ENCODE measurements around the gene UBE2B. TPM values are rescaled to one million over a fixed set of nuclear protein-coding genes. Genes with fewer than 3 reads are reported as not detected.

The UBE2B gene
- total RNA-seq, 1 experiment from 2014 or later = 39.7 TPM

- Mint-ChIP-seq H3K4me1 (peaks cover 16% of the 10 kb centered on the region), H3K27me3 (ENCODE audit: low read depth) (no peaks in the 10 kb centered on the region), H3K36me3 (no peaks in the 10 kb centered on the region; the same call in 1 of the 2 replicates), H3K4me3 (no peak overlapping the region), H3K9me3 (peaks cover 8% of the 10 kb centered on the region; the same call in 1 of the 2 replicates), H3K27ac (no peak overlapping the region)
- no peak for DNase-seq (ENCODE audit: low spot score)
- no peak for TF ChIP-seq ESRRA (CRISPR knock-in tag; IDR thresholded peaks at IDR 0.05; ENCODE audit: borderline replicate concordance)
- TF ChIP-seq, protein P1, sequence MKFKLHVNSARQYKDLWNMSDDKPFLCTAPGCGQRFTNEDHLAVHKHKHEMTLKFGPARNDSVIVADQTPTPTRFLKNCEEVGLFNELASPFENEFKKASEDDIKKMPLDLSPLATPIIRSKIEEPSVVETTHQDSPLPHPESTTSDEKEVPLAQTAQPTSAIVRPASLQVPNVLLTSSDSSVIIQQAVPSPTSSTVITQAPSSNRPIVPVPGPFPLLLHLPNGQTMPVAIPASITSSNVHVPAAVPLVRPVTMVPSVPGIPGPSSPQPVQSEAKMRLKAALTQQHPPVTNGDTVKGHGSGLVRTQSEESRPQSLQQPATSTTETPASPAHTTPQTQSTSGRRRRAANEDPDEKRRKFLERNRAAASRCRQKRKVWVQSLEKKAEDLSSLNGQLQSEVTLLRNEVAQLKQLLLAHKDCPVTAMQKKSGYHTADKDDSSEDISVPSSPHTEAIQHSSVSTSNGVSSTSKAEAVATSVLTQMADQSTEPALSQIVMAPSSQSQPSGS (CRISPR knock-in tag; IDR thresholded peaks at IDR 0.05; ENCODE audit: borderline replicate concordance, low read depth) = no peak
- TF ChIP-seq, protein P2, sequence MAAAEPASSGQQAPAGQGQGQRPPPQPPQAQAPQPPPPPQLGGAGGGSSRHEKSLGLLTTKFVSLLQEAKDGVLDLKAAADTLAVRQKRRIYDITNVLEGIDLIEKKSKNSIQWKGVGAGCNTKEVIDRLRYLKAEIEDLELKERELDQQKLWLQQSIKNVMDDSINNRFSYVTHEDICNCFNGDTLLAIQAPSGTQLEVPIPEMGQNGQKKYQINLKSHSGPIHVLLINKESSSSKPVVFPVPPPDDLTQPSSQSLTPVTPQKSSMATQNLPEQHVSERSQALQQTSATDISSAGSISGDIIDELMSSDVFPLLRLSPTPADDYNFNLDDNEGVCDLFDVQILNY (CRISPR knock-in tag; IDR thresholded peaks at IDR 0.05) = no peak
- ChIA-PET CTCF (interaction anchor here (0.6 kb wide), 1 partner anchor 63 kb away, joined by 3 read pairs; no protein-coding TSS in a partner anchor), POLR2A (interaction anchor here (0.8 kb wide), 1 partner anchor 8 kb away, joined by 3 read pairs; no protein-coding TSS in a partner anchor)
- no peak for ATAC-seq
Observed at GRCh38 chr5:134417707-134418106, 46.3 kb downstream of the UBE2B start.

DNA sequence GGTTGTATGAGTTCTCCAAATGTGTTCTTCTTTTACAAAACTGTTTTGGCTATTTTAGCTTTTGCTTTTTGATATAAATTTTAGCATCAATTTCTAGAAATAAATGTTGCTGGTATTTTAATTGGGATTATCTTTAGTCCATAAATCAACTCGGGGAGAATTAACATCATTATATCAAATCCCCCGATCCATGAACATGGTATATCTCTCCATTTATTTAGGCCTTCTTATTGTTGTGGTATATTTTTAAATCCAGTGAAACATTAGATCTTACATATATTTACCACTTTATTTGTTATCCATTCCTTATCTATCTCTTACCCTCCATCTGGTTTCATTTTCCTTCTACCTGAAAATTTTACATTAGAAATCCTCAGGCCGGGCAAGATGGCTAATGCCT, 47.6 kb downstream of the UBE2B start:
- Mint-ChIP-seq H3K9me3 (peaks cover 8% of the 10 kb centered on the region; the same call in 1 of the 2 replicates), H3K27me3 (ENCODE audit: low read depth) (no peaks in the 10 kb centered on the region), H3K4me1 (peaks cover 9% of the 10 kb centered on the region; the same call in 1 of the 2 replicates), H3K27ac (no peak overlapping the region), H3K36me3 (no peaks in the 10 kb centered on the region; the same call in 1 of the 2 replicates), H3K4me3 (no peak overlapping the region)
- DNase-seq (ENCODE audit: low spot score) (no peak), ATAC-seq (no peak)
- POLR2A ChIA-PET = no interaction called here
- CTCF ChIA-PET = interaction anchor here (0.7 kb wide), 1 partner anchor 114 kb away, joined by 3 read pairs; no protein-coding TSS in a partner anchor
- no peak for TF ChIP-seq RELA (CRISPR knock-in tag; IDR thresholded peaks at IDR 0.05; ENCODE audit: borderline replicate concordance)
- no peak for TF ChIP-seq SP1 (CRISPR knock-in tag; conservative IDR thresholded peaks at IDR 0.05)
- no peak for TF ChIP-seq ATF1 (CRISPR knock-in tag; IDR thresholded peaks at IDR 0.05)
- TF ChIP-seq CDX4 (CRISPR knock-in tag; IDR thresholded peaks at IDR 0.05; ENCODE audit: borderline replicate concordance) = no peak
- TF ChIP-seq, protein P3, sequence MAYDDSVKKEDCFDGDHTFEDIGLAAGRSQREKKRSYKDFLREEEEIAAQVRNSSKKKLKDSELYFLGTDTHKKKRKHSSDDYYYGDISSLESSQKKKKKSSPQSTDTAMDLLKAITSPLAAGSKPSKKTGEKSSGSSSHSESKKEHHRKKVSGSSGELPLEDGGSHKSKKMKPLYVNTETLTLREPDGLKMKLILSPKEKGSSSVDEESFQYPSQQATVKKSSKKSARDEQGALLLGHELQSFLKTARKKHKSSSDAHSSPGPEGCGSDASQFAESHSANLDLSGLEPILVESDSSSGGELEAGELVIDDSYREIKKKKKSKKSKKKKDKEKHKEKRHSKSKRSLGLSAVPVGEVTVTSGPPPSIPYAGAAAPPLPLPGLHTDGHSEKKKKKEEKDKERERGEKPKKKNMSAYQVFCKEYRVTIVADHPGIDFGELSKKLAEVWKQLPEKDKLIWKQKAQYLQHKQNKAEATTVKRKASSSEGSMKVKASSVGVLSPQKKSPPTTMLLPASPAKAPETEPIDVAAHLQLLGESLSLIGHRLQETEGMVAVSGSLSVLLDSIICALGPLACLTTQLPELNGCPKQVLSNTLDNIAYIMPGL (CRISPR knock-in tag; IDR thresholded peaks at IDR 0.05) = no peak
- TF ChIP-seq SOX15 (CRISPR knock-in tag; IDR thresholded peaks at IDR 0.05) = no peak
- TF ChIP-seq IRF2 (CRISPR knock-in tag; IDR thresholded peaks at IDR 0.05; ENCODE audit: borderline replicate concordance, low read depth) = no peak
- TF ChIP-seq, protein P4, sequence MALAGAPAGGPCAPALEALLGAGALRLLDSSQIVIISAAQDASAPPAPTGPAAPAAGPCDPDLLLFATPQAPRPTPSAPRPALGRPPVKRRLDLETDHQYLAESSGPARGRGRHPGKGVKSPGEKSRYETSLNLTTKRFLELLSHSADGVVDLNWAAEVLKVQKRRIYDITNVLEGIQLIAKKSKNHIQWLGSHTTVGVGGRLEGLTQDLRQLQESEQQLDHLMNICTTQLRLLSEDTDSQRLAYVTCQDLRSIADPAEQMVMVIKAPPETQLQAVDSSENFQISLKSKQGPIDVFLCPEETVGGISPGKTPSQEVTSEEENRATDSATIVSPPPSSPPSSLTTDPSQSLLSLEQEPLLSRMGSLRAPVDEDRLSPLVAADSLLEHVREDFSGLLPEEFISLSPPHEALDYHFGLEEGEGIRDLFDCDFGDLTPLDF (CRISPR knock-in tag; IDR thresholded peaks at IDR 0.05) = no peak
- TF ChIP-seq, protein P2 (CRISPR knock-in tag; IDR thresholded peaks at IDR 0.05) = no peak
- TF ChIP-seq, protein P5, sequence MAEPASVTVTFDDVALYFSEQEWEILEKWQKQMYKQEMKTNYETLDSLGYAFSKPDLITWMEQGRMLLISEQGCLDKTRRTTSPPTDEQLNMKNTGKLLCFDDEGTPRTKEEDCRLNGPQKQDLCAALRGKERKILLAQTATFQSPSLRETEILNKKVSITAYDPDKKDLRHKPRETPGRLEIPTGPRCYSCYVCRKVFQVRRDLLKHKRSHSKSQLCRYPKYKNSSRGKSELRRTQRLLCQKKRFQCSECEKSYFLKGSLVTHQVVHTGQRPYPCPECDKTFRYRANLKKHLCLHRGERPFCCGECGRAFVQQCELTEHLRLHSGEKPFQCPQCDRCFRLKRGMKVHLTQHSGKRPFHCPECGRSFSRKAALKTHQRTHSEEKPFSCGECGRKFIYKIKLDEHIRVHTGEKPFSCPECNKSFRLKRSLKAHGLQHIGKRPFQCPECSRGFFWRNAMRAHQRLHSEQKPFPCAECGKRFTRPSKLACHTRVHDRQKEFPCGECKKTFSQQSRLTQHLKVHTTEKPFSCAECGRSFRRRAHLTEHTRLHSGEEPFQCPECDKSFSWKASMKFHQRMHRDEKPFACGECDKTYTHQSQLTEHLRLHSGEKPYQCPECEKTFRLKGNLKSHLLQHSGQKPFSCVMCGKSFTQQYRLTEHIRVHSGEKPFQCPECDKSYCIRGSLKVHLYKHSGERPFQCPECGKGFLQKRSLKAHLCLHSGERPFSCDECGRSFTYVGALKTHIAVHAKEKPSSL (CRISPR knock-in tag; conservative IDR thresholded peaks at IDR 0.05) = no peak
- TF ChIP-seq, protein P1 (CRISPR knock-in tag; IDR thresholded peaks at IDR 0.05; ENCODE audit: borderline replicate concordance, low read depth) = no peak
- TF ChIP-seq, protein P6, sequence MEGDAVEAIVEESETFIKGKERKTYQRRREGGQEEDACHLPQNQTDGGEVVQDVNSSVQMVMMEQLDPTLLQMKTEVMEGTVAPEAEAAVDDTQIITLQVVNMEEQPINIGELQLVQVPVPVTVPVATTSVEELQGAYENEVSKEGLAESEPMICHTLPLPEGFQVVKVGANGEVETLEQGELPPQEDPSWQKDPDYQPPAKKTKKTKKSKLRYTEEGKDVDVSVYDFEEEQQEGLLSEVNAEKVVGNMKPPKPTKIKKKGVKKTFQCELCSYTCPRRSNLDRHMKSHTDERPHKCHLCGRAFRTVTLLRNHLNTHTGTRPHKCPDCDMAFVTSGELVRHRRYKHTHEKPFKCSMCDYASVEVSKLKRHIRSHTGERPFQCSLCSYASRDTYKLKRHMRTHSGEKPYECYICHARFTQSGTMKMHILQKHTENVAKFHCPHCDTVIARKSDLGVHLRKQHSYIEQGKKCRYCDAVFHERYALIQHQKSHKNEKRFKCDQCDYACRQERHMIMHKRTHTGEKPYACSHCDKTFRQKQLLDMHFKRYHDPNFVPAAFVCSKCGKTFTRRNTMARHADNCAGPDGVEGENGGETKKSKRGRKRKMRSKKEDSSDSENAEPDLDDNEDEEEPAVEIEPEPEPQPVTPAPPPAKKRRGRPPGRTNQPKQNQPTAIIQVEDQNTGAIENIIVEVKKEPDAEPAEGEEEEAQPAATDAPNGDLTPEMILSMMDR (IDR thresholded peaks at IDR 0.05) = no peak
- no peak for TF ChIP-seq ZNF396 (CRISPR knock-in tag; IDR thresholded peaks at IDR 0.05; ENCODE audit: borderline replicate concordance)
- TF ChIP-seq, protein P7, sequence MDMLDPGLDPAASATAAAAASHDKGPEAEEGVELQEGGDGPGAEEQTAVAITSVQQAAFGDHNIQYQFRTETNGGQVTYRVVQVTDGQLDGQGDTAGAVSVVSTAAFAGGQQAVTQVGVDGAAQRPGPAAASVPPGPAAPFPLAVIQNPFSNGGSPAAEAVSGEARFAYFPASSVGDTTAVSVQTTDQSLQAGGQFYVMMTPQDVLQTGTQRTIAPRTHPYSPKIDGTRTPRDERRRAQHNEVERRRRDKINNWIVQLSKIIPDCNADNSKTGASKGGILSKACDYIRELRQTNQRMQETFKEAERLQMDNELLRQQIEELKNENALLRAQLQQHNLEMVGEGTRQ (CRISPR knock-in tag; IDR thresholded peaks at IDR 0.05) = no peak
- no peak for TF ChIP-seq ZBTB21 (CRISPR knock-in tag; IDR thresholded peaks at IDR 0.05; ENCODE audit: borderline replicate concordance)
- no peak for TF ChIP-seq HMGA2 (CRISPR knock-in tag; IDR thresholded peaks at IDR 0.05)
- no peak for TF ChIP-seq FOXJ3 (CRISPR knock-in tag; IDR thresholded peaks at IDR 0.05; ENCODE audit: borderline replicate concordance)
- no peak for TF ChIP-seq ZNF232 (CRISPR knock-in tag; IDR thresholded peaks at IDR 0.05)
- no peak for TF ChIP-seq NR1H2 (CRISPR knock-in tag; IDR thresholded peaks at IDR 0.05)
